Body of pancreas (tissue), 4 donors: ENCODE data around the gene SNAPIN.

Source experiments
- CTCF ChIP-seq, 7 experiments: fragments of 450-650 bp in 4 of 7; fragments of 200-600 bp in 3 of 7; sonication (generic) in 3 of 7; IDR thresholded peaks; one replicate each; pipeline ENCODE4 v1.5.1; 2016 to 2019; ENCODE audit warnings: antibody characterized with exemption in 7 of 7
- POLR2A ChIP-seq, 3 donors: fragments of 450-650 bp; IDR thresholded peaks; one replicate each; pipeline ENCODE4 v1.6.1; 2016; ENCODE audit warnings: antibody characterized with exemption in 3 of 3, mild to moderate bottlenecking in 2 of 3

- TF ChIP-seq CTCF (IDR thresholded peaks at IDR 0.05) = no peak
- TF ChIP-seq POLR2A (IDR thresholded peaks at IDR 0.05) = no peak
Observed at GRCh38 chr1:153613406-153613805, 45.1 kb upstream of the SNAPIN start.
